Endothelial cell of umbilical vein (primary cell): Measurements from ENCODE around the gene SCAMP1. TPM values are rescaled to one million over a fixed set of nuclear protein-coding genes. Genes with fewer than 3 reads are reported as not detected.

Experiments used
- BruUV-seq: library from RNA; stranded (reverse); fragments of 400-500 nt; replicated peaks from 2 replicates; lab custom pipeline; 2021; lab: Mats Ljungman, UMichigan
- CTCF ChIA-PET: fragments of 300-600, 350-600 bp; sonication (Branson Sonifier 250); formaldehyde crosslinking; loops from one replicate; lab custom pipeline; 2021; ENCODE audit warnings: antibody characterized with exemption, inconsistent platforms; lab: Charles Lee
- POLR2A ChIA-PET: fragments of 300-600, 350-600 bp; sonication (Branson Sonifier 250); formaldehyde crosslinking; loops from one replicate; lab custom pipeline; 2021; ENCODE audit warnings: antibody characterized with exemption, inconsistent platforms; lab: Charles Lee
- DNase-seq: peaks from one replicate; pipeline ENCODE4 v3.0.0-alpha.2; 2011; ENCODE audit warnings: low read depth, low spot score
- FAIRE-seq: peaks from 2 replicates; lab custom pipeline; 2011; peaks lifted over from hg19 to GRCh38; lab: Jason Lieb, UNC
- H2AFZ ChIP-seq: 2 replicates; pipeline ENCODE4 v1.6.0; 2012; ENCODE audit warnings: low read depth, low read length, control low read depth, inconsistent platforms
- H3K27ac ChIP-seq: 2 replicates; pipeline ENCODE4 v1.5.1; 2011; ENCODE audit warnings: low read depth, mild to moderate bottlenecking, control low read depth, low read length, moderate library complexity; ENCODE audit not compliant: insufficient read depth
- H3K27me3 ChIP-seq, 2 experiments: 2 replicates each; pipeline versions ENCODE4 v1.6.0 to v1.6.1; 2011; ENCODE audit warnings: low read length in 2 of 2, mixed read lengths in 1 of 2; ENCODE audit not compliant: control insufficient read depth in 2 of 2, insufficient read depth in 2 of 2
- H3K36me3 ChIP-seq, 2 experiments: 2 replicates in 1 of 2; 3 replicates in 1 of 2; pipeline ENCODE4 v1.5.1; 2011; ENCODE audit warnings: low read length in 2 of 2, mild to moderate bottlenecking in 1 of 2, moderate library complexity in 1 of 2; ENCODE audit not compliant: control insufficient read depth in 2 of 2, insufficient read depth in 2 of 2; ENCODE audit errors: extremely low read depth in 1 of 2
- H3K4me1 ChIP-seq: 3 replicates; pipeline ENCODE4 v1.5.1; 2011; ENCODE audit warnings: mild to moderate bottlenecking, low read length; ENCODE audit not compliant: control insufficient read depth, insufficient read depth; ENCODE audit errors: extremely low read depth
- H3K4me2 ChIP-seq: 2 replicates; pipeline ENCODE4 v1.6.1; 2011; ENCODE audit warnings: low read length, control low read depth, mixed read lengths; ENCODE audit not compliant: insufficient read depth
- H3K4me3 ChIP-seq, 3 experiments: fragments of 200-600 bp in 1 of 3; sonication (generic), shearing (Covaris generic) in 1 of 3; replicated peaks in 1 of 3; 2 replicates each; pipeline ENCODE4 v1.5.1; 2011 to 2016; ENCODE audit warnings: control low read depth in 3 of 3, low read length in 3 of 3, mild to moderate bottlenecking in 2 of 3, inconsistent platforms in 1 of 3, low read depth in 1 of 3, moderate library complexity in 1 of 3; ENCODE audit not compliant: insufficient read depth in 1 of 3
- H3K79me2 ChIP-seq: 2 replicates; pipeline ENCODE4 v1.6.0; 2012; ENCODE audit warnings: low read length, inconsistent platforms; ENCODE audit not compliant: control insufficient read depth, insufficient read depth
- H3K9ac ChIP-seq: replicated peaks from 2 replicates; pipeline ENCODE3; 2011; ENCODE audit warnings: low read length, control low read depth; ENCODE audit not compliant: insufficient read depth; ENCODE audit errors: extremely low read depth
- H3K9me1 ChIP-seq: replicated peaks from 3 replicates; pipeline ENCODE4 v1.6.0; 2011; ENCODE audit warnings: mild to moderate bottlenecking, low read length; ENCODE audit not compliant: control insufficient read depth, insufficient read depth; ENCODE audit errors: extremely low read depth
- H3K9me3 ChIP-seq: replicated peaks from 2 replicates; pipeline ENCODE4 v1.5.1; 2012; ENCODE audit warnings: low read length, inconsistent platforms; ENCODE audit not compliant: control insufficient read depth, insufficient read depth
- H4K20me1 ChIP-seq: replicated peaks from 2 replicates; pipeline ENCODE3; 2011; ENCODE audit warnings: mild to moderate bottlenecking, low read length; ENCODE audit not compliant: control insufficient read depth, insufficient read depth; ENCODE audit errors: extremely low read depth
- CTCF ChIP-seq, 2 donors: IDR thresholded peaks; 1 replicate in 1 of 2; 2 replicates in 1 of 2; pipeline ENCODE4 v1.5.1; 2011; ENCODE audit warnings: low read length in 2 of 2, mild to moderate bottlenecking in 2 of 2, moderate library complexity in 2 of 2, control low read depth in 1 of 2, inconsistent platforms in 1 of 2, low read depth in 1 of 2; ENCODE audit not compliant: insufficient read depth in 1 of 2; ENCODE audit errors: extremely low read depth in 1 of 2
- EZH2 ChIP-seq: IDR thresholded peaks from 2 replicates; pipeline ENCODE4 v1.6.1; 2012; ENCODE audit warnings: borderline replicate concordance, low read depth, mild to moderate bottlenecking, moderate library complexity, low read length, inconsistent platforms; ENCODE audit not compliant: severe bottlenecking
- FOS ChIP-seq: IDR thresholded peaks from 2 replicates; pipeline ENCODE4 v1.6.1; 2011; ENCODE audit warnings: mild to moderate bottlenecking, low read length, moderate library complexity, borderline replicate concordance; ENCODE audit not compliant: insufficient read depth
- GATA2 ChIP-seq: IDR thresholded peaks from 2 replicates; pipeline ENCODE4 v1.7.0; 2011; ENCODE audit warnings: low read depth, mild to moderate bottlenecking, moderate library complexity, mixed read lengths, low read length; ENCODE audit not compliant: insufficient read length, insufficient read depth
- JUN ChIP-seq: IDR thresholded peaks from 2 replicates; pipeline ENCODE4 v1.6.1; 2011; ENCODE audit warnings: borderline replicate concordance, low read depth; ENCODE audit not compliant: insufficient read length, insufficient read depth
- MAX ChIP-seq: IDR thresholded peaks from 2 replicates; pipeline ENCODE4 v1.6.1; 2011; ENCODE audit not compliant: insufficient read depth, insufficient read length
- MYC ChIP-seq: IDR thresholded peaks from one replicate; pipeline ENCODE4 v1.6.1; 2011; ENCODE audit warnings: mild to moderate bottlenecking, low read depth, low read length
- POLR2A ChIP-seq: IDR thresholded peaks from 2 replicates; pipeline ENCODE4 v1.6.1; 2012; ENCODE audit warnings: low read depth, mild to moderate bottlenecking, control low read depth, low read length
- POLR2AphosphoS5 ChIP-seq: IDR thresholded peaks from 2 replicates; pipeline ENCODE4 v1.6.1; 2012; ENCODE audit warnings: low read depth, mild to moderate bottlenecking, control low read depth, low read length, moderate library complexity; ENCODE audit not compliant: insufficient read depth
- dilution Hi-C: fragments of 300-500 bp; cut with MboI; formaldehyde crosslinking; loops from one replicate; pipeline ENCODE4 v1.15.0; 2019; ENCODE audit warnings: low sequenced_read_pairs; ENCODE audit not compliant: extremely low pct_ligation_motif_present
- intact Hi-C: fragments of 100-400 bp; cut with micrococcal nuclease; formaldehyde crosslinking; loops from one replicate; pipeline ENCODE4 v1.10.0; 2022
- polyA plus RNA-seq, 4 experiments: library from polyadenylated mRNA; depleted of rRNA in 3 of 4; stranded (reverse) in 3 of 4; unstranded in 1 of 4; fragments of >200 nt; gene quantifications; 2 replicates each; pipeline versions ENCODE4 v1.2.1 to v1.2.3, GENCODE V29; 2011 to 2012; ENCODE audit warnings: missing spikeins in 1 of 4
- total RNA-seq: library from RNA; stranded (reverse); gene quantifications from 2 replicates; pipeline ENCODE4 v1.2.3, GENCODE V29; 2021

The SCAMP1 gene
- total and polyA plus RNA-seq, 2 donors (not counting 3 experiments of a cell fraction or from before 2014, with no cell fraction given) = 13.7 to 29.0 TPM

GRCh38 chr5:78334811-78335210, 25.6 kb upstream of the SCAMP1 start:
- intact Hi-C loops (no loop called here), dilution Hi-C loops (no loop called here)
- FAIRE-seq (no peak), DNase-seq (no peak)
- no peak overlapping the region for H3K9ac ChIP-seq
- no peaks in the 10 kb centered on the region for H3K36me3 ChIP-seq
- no peaks in the 10 kb centered on the region for H3K9me3 ChIP-seq
- no peaks in the 10 kb centered on the region for H3K79me2 ChIP-seq
- no peaks in the 10 kb centered on the region for H3K4me1 ChIP-seq
- ChIA-PET POLR2A (no interaction called here), CTCF (interaction anchor here (1.2 kb wide), 1 partner anchor 14 kb away, joined by 4 read pairs; no protein-coding TSS in a partner anchor)
- H2AFZ ChIP-seq = no peak overlapping the region
- no peaks in the 10 kb centered on the region for H4K20me1 ChIP-seq
- no peak overlapping the region for H3K27ac ChIP-seq
- no peak overlapping the region for H3K4me3 ChIP-seq
- no peaks in the 10 kb centered on the region for H3K9me1 ChIP-seq
- no TSS peak for BruUV-seq
- H3K27me3 ChIP-seq = peaks cover 4 to 6% of the 10 kb centered on the region in 2 experiments
- no peak for TF ChIP-seq EZH2
- no peak for TF ChIP-seq POLR2A
- no peak for TF ChIP-seq MYC
- no peak for TF ChIP-seq CTCF (IDR thresholded peaks at IDR 0.05; ENCODE audit: extremely low read depth in 1 of 2, insufficient read depth in 1 of 2, low read depth in 1 of 2, low read length in 2 of 2)
- TF ChIP-seq GATA2 = no peak
- TF ChIP-seq POLR2AphosphoS5 = no peak
- no peak for TF ChIP-seq JUN
- no peak for TF ChIP-seq MAX
- TF ChIP-seq FOS = no peak
- H3K4me2 ChIP-seq = no peak overlapping the region
